Tibial nerve (tissue), 3 donors: ENCODE results near the gene MAGI1.

ENCODE experiments used
- POLR2A ChIP-seq, 2 donors: fragments of 450-650 bp; IDR thresholded peaks; one replicate each; pipeline ENCODE4 v1.6.1; 2017; ENCODE audit warnings: antibody characterized with exemption in 2 of 2, mild to moderate bottlenecking in 2 of 2, moderate library complexity in 2 of 2
- TF ChIP-seq, protein P1 (sequence below), 5 experiments: fragments of 200-600 bp in 3 of 5; fragments of 450-650 bp in 2 of 5; sonication (generic) in 3 of 5; IDR thresholded peaks; one replicate each; pipeline ENCODE4 v1.5.1; 2016 to 2019; ENCODE audit warnings: antibody characterized with exemption in 5 of 5, mild to moderate bottlenecking in 3 of 5, moderate library complexity in 2 of 5

DNA sequence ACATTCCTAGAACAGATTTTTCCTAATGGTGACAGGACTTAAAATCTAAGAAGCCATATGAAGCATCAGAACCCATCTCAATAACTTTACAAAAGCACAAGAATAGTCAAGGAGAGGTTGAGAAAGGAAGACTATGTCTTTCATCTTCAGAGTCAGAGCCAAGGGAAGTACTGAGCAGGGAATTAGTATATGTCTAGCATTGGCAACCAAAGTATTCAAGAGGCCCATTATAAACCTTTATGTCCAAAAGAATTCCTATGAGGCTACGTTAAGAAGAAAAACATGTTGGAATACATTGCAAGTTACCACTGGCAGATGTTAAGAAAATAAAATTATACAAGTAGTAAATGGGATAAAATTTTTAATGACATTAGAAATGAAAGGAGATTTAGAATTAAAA is 150.5 kb downstream of the MAGI1 start:
- TF ChIP-seq POLR2A (IDR thresholded peaks at IDR 0.05) = no peak
- TF ChIP-seq, protein P1, sequence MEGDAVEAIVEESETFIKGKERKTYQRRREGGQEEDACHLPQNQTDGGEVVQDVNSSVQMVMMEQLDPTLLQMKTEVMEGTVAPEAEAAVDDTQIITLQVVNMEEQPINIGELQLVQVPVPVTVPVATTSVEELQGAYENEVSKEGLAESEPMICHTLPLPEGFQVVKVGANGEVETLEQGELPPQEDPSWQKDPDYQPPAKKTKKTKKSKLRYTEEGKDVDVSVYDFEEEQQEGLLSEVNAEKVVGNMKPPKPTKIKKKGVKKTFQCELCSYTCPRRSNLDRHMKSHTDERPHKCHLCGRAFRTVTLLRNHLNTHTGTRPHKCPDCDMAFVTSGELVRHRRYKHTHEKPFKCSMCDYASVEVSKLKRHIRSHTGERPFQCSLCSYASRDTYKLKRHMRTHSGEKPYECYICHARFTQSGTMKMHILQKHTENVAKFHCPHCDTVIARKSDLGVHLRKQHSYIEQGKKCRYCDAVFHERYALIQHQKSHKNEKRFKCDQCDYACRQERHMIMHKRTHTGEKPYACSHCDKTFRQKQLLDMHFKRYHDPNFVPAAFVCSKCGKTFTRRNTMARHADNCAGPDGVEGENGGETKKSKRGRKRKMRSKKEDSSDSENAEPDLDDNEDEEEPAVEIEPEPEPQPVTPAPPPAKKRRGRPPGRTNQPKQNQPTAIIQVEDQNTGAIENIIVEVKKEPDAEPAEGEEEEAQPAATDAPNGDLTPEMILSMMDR (IDR thresholded peaks at IDR 0.05) = no peak
